PC-9 (cell line): ENCODE measurements around the gene HLA-DQB2. TPM values are rescaled to one million over a fixed set of nuclear protein-coding genes. Genes with fewer than 3 reads are reported as not detected.

ENCODE experiments used
- BruUV-seq: library from RNA; stranded (reverse); fragments of 400-500 nt; replicated peaks from 2 replicates; lab custom pipeline; 2021; lab: Mats Ljungman, UMichigan
- CTCF ChIA-PET: fragments of 300-600 bp; sonication (Branson Sonifier 250); formaldehyde crosslinking; loops from one replicate; lab custom pipeline; 2022; ENCODE audit warnings: antibody characterized with exemption; lab: Charles Lee
- POLR2A ChIA-PET: fragments of 300-600 bp; sonication (Branson Sonifier 250); formaldehyde crosslinking; loops from one replicate; lab custom pipeline; 2022; ENCODE audit warnings: antibody characterized with exemption; ENCODE audit not compliant: unreplicated experiment; lab: Charles Lee
- DNase-seq, 2 experiments: peaks; one replicate each; pipeline versions ENCODE4 v3.0.0 to v3.0.0-alpha.2; 2015 to 2022; ENCODE audit warnings: mixed read lengths in 1 of 2
- H2AFZ ChIP-seq: fragments of 200-600 bp; sonication (generic); 2 replicates; pipeline ENCODE4 v1.8.1; 2017; ENCODE audit warnings: antibody characterized with exemption
- H3F3A ChIP-seq: fragments of 200-600 bp; sonication (generic); 2 replicates; pipeline ENCODE4 v1.8.1; 2017; ENCODE audit warnings: antibody characterized with exemption, mild to moderate bottlenecking, low read depth; ENCODE audit not compliant: insufficient read depth
- H3K27ac ChIP-seq: fragments of 200-600 bp; sonication (generic); 2 replicates; pipeline ENCODE4 v1.6.1; 2016; ENCODE audit warnings: mixed run types
- H3K27me3 ChIP-seq: fragments of 200-600 bp; sonication (generic); 2 replicates; pipeline ENCODE4 v1.6.1; 2016; ENCODE audit warnings: low read depth, mixed run types; ENCODE audit not compliant: insufficient read depth
- H3K36me3 ChIP-seq: fragments of 200-600 bp; sonication (generic); 2 replicates; pipeline ENCODE4 v1.6.1; 2016; ENCODE audit warnings: low read depth, mixed run types
- H3K4me1 ChIP-seq: fragments of 200-600 bp; sonication (generic); replicated peaks from 2 replicates; pipeline ENCODE4 v1.6.1; 2016; ENCODE audit warnings: mixed run types; ENCODE audit not compliant: insufficient read depth
- H3K4me2 ChIP-seq: fragments of 200-600 bp; sonication (generic); 2 replicates; pipeline ENCODE4 v1.6.1; 2017; ENCODE audit warnings: mixed run types
- H3K4me3 ChIP-seq: fragments of 200-600 bp; sonication (generic); 2 replicates; pipeline ENCODE4 v1.6.1; 2016; ENCODE audit warnings: mixed run types
- H3K79me2 ChIP-seq: fragments of 200-600 bp; sonication (generic); 2 replicates; pipeline ENCODE4 v1.6.1; 2017; ENCODE audit warnings: low read depth, mixed run types
- H3K9me2 ChIP-seq: fragments of 200-600 bp; sonication (generic); 2 replicates; pipeline ENCODE4 v1.8.1; 2017; ENCODE audit warnings: mild to moderate bottlenecking; ENCODE audit not compliant: insufficient read depth
- H3K9me3 ChIP-seq: fragments of 200-600 bp; sonication (generic); 2 replicates; pipeline ENCODE4 v1.8.1; 2016; ENCODE audit warnings: low read depth; ENCODE audit not compliant: insufficient read depth
- H4K20me1 ChIP-seq: fragments of 200-600 bp; sonication (generic); 2 replicates; pipeline ENCODE4 v1.8.1; 2017; ENCODE audit not compliant: insufficient read depth
- EZH2 ChIP-seq: fragments of 200-600 bp; sonication (generic); IDR thresholded peaks from 2 replicates; pipeline ENCODE4 v1.8.0; 2017; ENCODE audit warnings: antibody characterized with exemption, low read depth
- intact Hi-C: fragments of 100-400 bp; cut with micrococcal nuclease; formaldehyde crosslinking; loops from one replicate; pipeline ENCODE4 v1.10.0; 2022; ENCODE audit not compliant: unreplicated experiment
- total RNA-seq: library from RNA; stranded (reverse); gene quantifications from 2 replicates; pipeline ENCODE4 v1.2.3, GENCODE V29; 2021
- TF ChIP-seq, protein P1 (sequence below): fragments of 200-600 bp; sonication (generic); conservative IDR thresholded peaks from 2 replicates; pipeline ENCODE4 v1.6.1; 2017; ENCODE audit warnings: mixed run types, antibody characterized with exemption, mild to moderate bottlenecking, moderate library complexity

Gene HLA-DQB2
- total RNA-seq, 1 experiment from 2014 or later: not detected

DNA sequence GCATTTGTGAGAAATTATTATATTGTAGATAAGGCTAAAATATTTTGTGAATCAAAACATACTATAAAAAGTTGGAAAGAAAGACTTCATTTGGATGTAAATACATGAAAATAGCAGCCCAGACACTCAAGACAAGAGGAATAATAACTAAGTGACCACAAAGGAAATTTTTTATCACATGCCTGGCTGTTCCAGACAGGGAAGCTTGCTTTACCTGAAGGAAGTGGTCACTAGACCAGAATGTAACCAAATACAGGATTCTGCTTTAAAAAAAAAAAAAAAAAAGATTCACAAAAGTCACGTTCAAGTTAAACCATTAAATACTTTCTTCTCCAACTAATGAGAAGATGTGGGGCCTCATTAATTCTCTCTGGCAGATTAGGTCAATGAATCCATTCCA is 9.3 kb upstream of the HLA-DQB2 start:
- no peaks in the 10 kb centered on the region for H3K4me1 ChIP-seq
- intact Hi-C loops: no loop called here
- peaks cover 63% of the 10 kb centered on the region for H3K27me3 ChIP-seq
- no peak for TF ChIP-seq EZH2
- TF ChIP-seq, protein P1, sequence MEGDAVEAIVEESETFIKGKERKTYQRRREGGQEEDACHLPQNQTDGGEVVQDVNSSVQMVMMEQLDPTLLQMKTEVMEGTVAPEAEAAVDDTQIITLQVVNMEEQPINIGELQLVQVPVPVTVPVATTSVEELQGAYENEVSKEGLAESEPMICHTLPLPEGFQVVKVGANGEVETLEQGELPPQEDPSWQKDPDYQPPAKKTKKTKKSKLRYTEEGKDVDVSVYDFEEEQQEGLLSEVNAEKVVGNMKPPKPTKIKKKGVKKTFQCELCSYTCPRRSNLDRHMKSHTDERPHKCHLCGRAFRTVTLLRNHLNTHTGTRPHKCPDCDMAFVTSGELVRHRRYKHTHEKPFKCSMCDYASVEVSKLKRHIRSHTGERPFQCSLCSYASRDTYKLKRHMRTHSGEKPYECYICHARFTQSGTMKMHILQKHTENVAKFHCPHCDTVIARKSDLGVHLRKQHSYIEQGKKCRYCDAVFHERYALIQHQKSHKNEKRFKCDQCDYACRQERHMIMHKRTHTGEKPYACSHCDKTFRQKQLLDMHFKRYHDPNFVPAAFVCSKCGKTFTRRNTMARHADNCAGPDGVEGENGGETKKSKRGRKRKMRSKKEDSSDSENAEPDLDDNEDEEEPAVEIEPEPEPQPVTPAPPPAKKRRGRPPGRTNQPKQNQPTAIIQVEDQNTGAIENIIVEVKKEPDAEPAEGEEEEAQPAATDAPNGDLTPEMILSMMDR: no peak
- no peak overlapping the region for H2AFZ ChIP-seq
- no peaks in the 10 kb centered on the region for H4K20me1 ChIP-seq
- H3K79me2 ChIP-seq: no peaks in the 10 kb centered on the region
- ChIA-PET POLR2A (no interaction called here), CTCF (interaction anchor here (0.6 kb wide), 1 partner anchor 264 kb away, joined by 6 read pairs; no protein-coding TSS in a partner anchor)
- H3K36me3 ChIP-seq: no peaks in the 10 kb centered on the region
- no peak overlapping the region for H3K4me2 ChIP-seq
- no peak for DNase-seq
- no peak overlapping the region for H3K4me3 ChIP-seq
- H3K9me2 ChIP-seq: no peaks in the 10 kb centered on the region
- no peaks in the 10 kb centered on the region for H3F3A ChIP-seq
- H3K27ac ChIP-seq: no peak overlapping the region
- H3K9me3 ChIP-seq: no peaks in the 10 kb centered on the region
- BruUV-seq: no TSS peak

DNA sequence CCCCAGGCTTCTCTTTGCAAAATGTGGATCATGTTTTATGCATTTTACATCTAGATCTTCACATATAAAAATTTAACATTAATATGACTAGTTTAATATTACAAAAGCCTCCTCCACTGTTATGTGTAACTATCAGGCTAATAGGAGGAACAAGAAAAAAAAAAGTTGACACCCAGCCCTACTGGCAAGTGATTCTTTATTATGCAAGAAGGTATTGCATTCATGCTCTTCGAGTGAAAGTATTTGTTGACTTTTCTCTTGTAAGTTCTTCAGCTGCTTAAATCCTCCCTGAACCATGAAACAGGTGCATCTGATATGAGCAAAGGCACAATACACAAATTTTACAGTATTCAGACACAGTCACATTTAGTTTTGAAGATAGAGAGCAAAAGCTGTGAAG is 716 bp upstream of the HLA-DQB2 start:
- Histone ChIP-seq H3K9me2 (no peaks in the 10 kb centered on the region), H3K9me3 (no peaks in the 10 kb centered on the region), H3K4me1 (no peaks in the 10 kb centered on the region), H3K4me2 (no peak overlapping the region), H3K36me3 (no peaks in the 10 kb centered on the region), H4K20me1 (no peaks in the 10 kb centered on the region), H3K79me2 (no peaks in the 10 kb centered on the region), H3K4me3 (no peak overlapping the region), H3F3A (no peaks in the 10 kb centered on the region), H2AFZ (no peak overlapping the region), H3K27ac (no peak overlapping the region), H3K27me3 (peaks cover 67% of the 10 kb centered on the region)
- ChIA-PET POLR2A (no interaction called here), CTCF (no interaction called here)
- DNase-seq: no peak
- BruUV-seq: no TSS peak
- intact Hi-C loops: no loop called here
- TF ChIP-seq, protein P1: no peak
- TF ChIP-seq EZH2: no peak

DNA sequence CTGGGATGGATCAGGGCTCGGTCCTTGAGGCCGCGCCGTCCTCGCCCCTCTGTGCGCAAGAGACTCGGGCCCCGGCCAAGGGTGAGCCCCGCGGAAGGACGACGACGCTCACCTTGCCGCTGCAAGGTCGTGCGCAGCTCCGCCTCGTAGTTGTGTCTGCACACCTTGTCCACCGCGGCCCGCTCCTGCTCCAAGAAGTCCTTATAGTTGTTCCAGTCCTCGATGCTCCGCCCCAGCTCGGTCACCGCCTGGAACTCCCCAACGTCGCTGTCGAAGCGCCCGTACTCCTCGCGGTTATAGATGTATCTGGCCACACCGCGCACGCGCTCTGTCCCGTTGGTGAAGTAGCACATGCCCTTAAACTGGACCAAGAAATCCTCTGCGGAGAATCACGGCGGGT is 1.8 kb downstream of the HLA-DQB2 start:
- no peaks in the 10 kb centered on the region for H3K4me1 ChIP-seq
- TF ChIP-seq, protein P1: no peak
- no peak for TF ChIP-seq EZH2
- ChIA-PET POLR2A (no interaction called here), CTCF (no interaction called here)
- no peaks in the 10 kb centered on the region for H3K36me3 ChIP-seq
- H3F3A ChIP-seq: no peaks in the 10 kb centered on the region
- no peaks in the 10 kb centered on the region for H3K79me2 ChIP-seq
- H4K20me1 ChIP-seq: no peaks in the 10 kb centered on the region
- no peak overlapping the region for H2AFZ ChIP-seq
- no TSS peak for BruUV-seq
- H3K4me2 ChIP-seq: no peak overlapping the region
- no peak overlapping the region for H3K4me3 ChIP-seq
- peaks cover 70% of the 10 kb centered on the region for H3K27me3 ChIP-seq
- H3K9me3 ChIP-seq: no peaks in the 10 kb centered on the region
- no peak overlapping the region for H3K27ac ChIP-seq
- no peak for DNase-seq
- no peaks in the 10 kb centered on the region for H3K9me2 ChIP-seq
- intact Hi-C loops: no loop called here
